ENCODE results near the gene JSRP1. TPM values are rescaled to one million over a fixed set of nuclear protein-coding genes. Genes with fewer than 3 reads are reported as not detected.

JSRP1 gene, protein sequence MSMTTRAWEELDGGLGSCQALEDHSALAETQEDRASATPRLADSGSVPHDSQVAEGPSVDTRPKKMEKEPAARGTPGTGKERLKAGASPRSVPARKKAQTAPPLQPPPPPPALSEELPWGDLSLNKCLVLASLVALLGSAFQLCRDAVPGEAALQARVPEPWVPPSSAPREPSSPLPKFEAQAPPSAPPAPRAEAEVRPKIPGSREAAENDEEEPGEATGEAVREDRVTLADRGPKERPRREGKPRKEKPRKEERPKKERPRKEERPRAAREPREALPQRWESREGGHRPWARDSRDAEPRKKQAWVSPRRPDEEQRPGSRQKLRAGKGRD
- 0.90 TPM for total RNA-seq
- 1.3 TPM for polyA plus RNA-seq
- long read RNA-seq, donor 1 = 0 reads
- long read RNA-seq, donor 2, partial matches to known transcripts = 368 of 1,916 reads
- long read RNA-seq, donor 2, other reads (novel, unspliced or antisense) = 1,547 of 1,916 reads
- long read RNA-seq, donor 3 = 0 reads
- long read RNA-seq, donor 4, partial matches to known transcripts = 609 of 630 reads
- long read RNA-seq, donor 4, other reads (novel, unspliced or antisense) = 21 of 630 reads
- long read RNA-seq, donor 5, partial matches to known transcripts = 242 of 1,256 reads
- long read RNA-seq, donor 5, other reads (novel, unspliced or antisense) = 1,014 of 1,256 reads
- long read RNA-seq, donor 6, partial matches to known transcripts = 139 of 763 reads
- long read RNA-seq, donor 6, other reads (novel, unspliced or antisense) = 624 of 763 reads
- long read RNA-seq, donor 7 = 0 reads
- long read RNA-seq, donor 8, partial matches to known transcripts = 0 of 1 reads
- long read RNA-seq, donor 8, other reads (novel, unspliced or antisense) = 0 of 1 reads
- long read RNA-seq, donor 9 = 0 reads
- long read RNA-seq, donor 10 = 0 reads

DNA sequence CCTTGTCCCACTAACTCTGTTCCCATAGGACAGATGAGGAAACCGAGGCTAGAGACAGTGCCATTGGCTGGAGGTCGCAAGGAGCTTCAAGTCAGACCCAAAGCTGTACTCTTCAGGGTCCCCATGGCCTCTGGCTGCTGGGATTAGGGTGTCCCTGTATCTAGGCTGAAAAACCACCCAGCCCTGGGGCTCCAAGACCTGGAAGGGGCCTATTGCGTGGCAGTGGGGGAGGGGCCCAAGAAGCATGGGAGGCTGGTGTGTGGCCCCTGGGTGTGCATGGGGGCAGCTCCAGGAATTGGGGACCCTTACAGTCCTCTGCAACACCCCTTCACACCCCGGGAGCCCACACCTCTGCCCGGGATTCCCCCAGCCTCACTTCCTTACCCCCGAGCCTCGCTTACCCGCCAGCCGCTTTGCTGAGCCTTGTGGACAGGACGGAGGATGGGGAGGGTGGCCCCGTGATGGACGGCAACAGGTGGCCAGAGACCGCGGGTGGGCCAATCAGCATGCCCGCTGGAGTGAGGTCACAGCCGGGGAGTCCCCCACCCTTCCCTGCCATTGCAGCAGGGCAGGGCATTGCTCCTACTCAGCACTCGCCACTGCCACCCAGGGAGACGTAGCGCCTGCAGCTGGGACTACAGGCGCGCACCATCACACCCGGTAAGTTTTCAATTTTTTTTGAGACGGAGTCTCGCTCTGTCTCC is at the start of gene JSRP1:
Gene JSRP1 (minus strand): TSS at position 436 of the 704 bp plus-strand sequence. CDS start 1,103 bp downstream, outside the sequence.
- WGBS = 90% methylated on average over 24 of the region's 24 CpGs
- H3K27me3 ChIP-seq (ENCODE audit: control insufficient read depth in 2 of 2, insufficient read depth in 1 of 2, low read length in 1 of 2) = peaks cover 37 to 49% of the 10 kb centered on the region in 2 donors
- no peak within 1 kb of the TSS for H3K27ac ChIP-seq (ENCODE audit: low read depth in 1 of 2, low read length in 1 of 2)
- peaks cover 0 to 10% of the 10 kb centered on the region in 2 donors for H3K9me3 ChIP-seq (ENCODE audit: control insufficient read depth in 2 of 2, insufficient read depth in 1 of 2, low read length in 1 of 2)
- no peaks in the 10 kb centered on the region for H3K36me3 ChIP-seq (ENCODE audit: control insufficient read depth in 2 of 2, insufficient read depth in 2 of 2, low read length in 1 of 2)
- no peak within 1 kb of the TSS for H3K4me3 ChIP-seq (ENCODE audit: low read length in 2 of 2)
- H3K4me1 ChIP-seq (ENCODE audit: control insufficient read depth in 2 of 2, insufficient read depth in 2 of 2, low read length in 2 of 2) = peaks cover 23 to 58% of the 10 kb centered on the region in 2 donors
- no peak for DNase-seq (ENCODE audit: low read depth in 6 of 9, low spot score in 9 of 9)

DNA sequence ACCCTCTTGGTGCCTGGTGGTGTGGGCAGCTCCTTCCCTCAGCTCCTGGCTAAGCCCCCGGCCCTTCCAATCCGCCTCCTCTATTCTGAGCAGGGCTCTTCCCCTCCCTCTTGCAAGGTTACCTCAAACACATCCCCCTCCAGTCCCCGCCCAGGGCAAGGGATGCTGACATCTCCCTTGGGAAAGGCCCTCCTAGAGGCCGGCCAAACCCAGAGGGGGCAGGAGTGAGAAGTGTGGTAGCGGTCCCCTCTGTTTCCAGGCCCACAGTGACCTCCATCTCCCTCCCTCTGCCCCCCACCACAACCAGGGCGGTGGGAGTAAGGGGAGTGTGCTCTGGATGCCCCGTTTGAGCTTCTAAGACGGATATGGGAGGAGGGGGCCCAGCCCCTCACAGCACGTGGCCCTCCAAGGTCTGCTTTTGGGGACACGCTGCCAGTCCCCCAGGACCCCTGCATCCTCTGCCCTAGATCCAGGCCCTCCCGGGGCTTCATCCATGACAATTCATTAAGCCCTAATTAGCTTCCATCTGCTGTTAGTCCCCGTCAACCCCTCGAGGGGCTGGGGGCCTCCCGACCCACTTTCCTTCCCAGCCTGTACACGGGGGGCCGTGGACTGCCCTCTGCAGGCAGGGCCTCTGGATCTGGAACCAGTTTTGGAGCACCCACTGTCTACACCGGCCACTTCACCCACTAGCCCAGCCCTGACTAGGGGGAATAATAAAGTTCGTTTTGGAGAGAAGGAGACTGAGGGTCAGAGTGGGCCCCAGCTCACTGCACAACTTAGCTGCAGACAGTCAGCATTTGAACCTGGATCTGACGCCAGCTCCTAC is 49.4 kb upstream of the JSRP1 start:
- no peaks in the 10 kb centered on the region for H3K36me3 ChIP-seq (ENCODE audit: control insufficient read depth in 2 of 2, insufficient read depth in 2 of 2, low read length in 1 of 2)
- H3K9me3 ChIP-seq (ENCODE audit: control insufficient read depth in 2 of 2, insufficient read depth in 1 of 2, low read length in 1 of 2) = peaks cover 0 to 13% of the 10 kb centered on the region in 2 donors
- H3K4me1 ChIP-seq (ENCODE audit: control insufficient read depth in 2 of 2, insufficient read depth in 2 of 2, low read length in 2 of 2) = peaks cover 3 to 14% of the 10 kb centered on the region in 2 donors
- H3K27ac ChIP-seq (ENCODE audit: low read depth in 1 of 2, low read length in 1 of 2) = no peak overlapping the region
- no peak overlapping the region for H3K4me3 ChIP-seq (ENCODE audit: low read length in 2 of 2)
- WGBS = 74% methylated on average over 19 of the region's 19 CpGs
- no peak for DNase-seq (ENCODE audit: low read depth in 6 of 9, low spot score in 9 of 9)
- H3K27me3 ChIP-seq (ENCODE audit: control insufficient read depth in 2 of 2, insufficient read depth in 1 of 2, low read length in 1 of 2) = peaks cover 66 to 98% of the 10 kb centered on the region in 2 donors

DNA sequence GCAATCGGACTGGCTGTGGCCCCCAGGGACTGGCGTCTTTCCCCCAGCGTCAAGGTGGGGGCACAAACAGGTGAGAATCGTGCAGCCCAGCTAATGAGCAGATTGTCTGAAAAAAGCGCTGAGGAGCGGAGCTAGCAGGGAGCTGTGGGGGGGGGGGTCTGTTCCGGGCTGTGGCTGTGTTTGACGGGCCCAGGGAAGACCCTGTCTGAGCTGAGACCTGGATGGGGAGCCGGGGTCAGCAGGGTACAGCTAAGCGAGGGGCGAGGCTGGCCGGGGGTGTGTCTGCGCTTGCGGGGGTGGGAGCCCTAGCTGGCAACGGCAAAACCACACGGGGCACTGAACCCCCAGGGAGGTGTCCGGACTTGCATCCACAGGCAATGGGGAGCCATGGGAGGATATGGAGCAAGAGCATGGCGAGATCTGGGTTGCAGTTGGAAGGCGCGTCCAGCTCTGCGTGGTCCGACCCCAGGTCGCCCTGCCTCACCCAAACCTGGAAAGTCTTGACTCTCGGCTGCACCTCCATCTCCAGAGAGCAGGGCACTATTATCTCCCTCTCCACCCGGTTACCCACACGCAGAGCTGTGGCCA is 47.1 kb upstream of the JSRP1 start:
- WGBS = 71% methylated on average over 26 of the region's 26 CpGs
- Histone ChIP-seq H3K4me1 (ENCODE audit: control insufficient read depth in 2 of 2, insufficient read depth in 2 of 2, low read length in 2 of 2) (peaks cover 3 to 12% of the 10 kb centered on the region in 2 donors), H3K4me3 (ENCODE audit: low read length in 2 of 2) (no peak overlapping the region), H3K36me3 (ENCODE audit: control insufficient read depth in 2 of 2, insufficient read depth in 2 of 2, low read length in 1 of 2) (no peaks in the 10 kb centered on the region), H3K9me3 (ENCODE audit: control insufficient read depth in 2 of 2, insufficient read depth in 1 of 2, low read length in 1 of 2) (peaks cover 0 to 9% of the 10 kb centered on the region in 2 donors), H3K27me3 (ENCODE audit: control insufficient read depth in 2 of 2, insufficient read depth in 1 of 2, low read length in 1 of 2) (peaks cover 52 to 82% of the 10 kb centered on the region in 2 donors), H3K27ac (ENCODE audit: low read depth in 1 of 2, low read length in 1 of 2) (peak overlapping the region in 1 of 2 donors; percentile 11)
- DNase-seq (ENCODE audit: low read depth in 6 of 9, low spot score in 9 of 9) = no peak

DNA sequence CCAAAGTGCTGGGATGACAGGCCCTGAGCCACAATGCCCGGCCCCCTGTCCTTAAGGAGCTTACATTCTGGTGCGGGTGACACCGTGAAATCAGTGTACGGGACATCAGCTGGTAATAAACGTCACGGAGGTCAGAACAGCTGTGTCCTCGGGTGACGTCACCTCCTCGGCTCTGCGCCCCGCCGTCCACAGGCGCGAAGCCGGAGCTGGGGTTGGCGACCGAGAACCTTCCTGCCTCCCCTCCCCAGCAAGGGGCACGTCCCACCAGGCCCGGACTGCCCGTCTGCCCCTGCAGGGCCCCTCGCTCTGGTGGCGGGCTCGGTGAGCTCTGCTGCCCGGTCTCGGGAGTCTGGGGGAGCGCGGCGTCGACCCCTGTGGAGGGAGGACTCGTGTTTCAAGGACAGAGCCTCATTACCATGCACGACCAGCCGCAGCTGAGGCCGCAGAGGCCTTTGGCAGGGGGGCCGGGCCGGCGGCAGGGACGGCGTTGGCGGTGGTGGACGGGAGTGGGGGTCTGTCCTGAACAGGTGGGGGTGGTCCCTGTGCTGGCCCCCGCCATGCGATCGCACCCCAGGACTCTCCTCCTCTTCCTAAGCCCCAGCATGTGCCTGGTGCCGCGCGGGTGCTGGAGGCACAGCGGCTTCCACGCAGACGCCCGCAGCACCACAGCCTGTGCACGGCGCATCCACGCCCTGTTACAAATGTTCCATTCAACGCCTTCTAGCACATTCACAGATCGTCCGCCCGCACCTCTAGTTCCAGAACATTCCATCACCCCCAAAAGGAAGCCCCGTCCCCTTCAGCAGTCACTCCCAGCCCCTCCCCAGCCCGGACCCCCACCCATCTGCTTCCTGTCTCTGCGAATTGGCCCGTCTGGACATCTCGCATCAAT is 46.3 kb upstream of the JSRP1 start:
- WGBS = 20% methylated on average over 62 of the region's 62 CpGs
- H3K27ac ChIP-seq (ENCODE audit: low read depth in 1 of 2, low read length in 1 of 2) = no peak overlapping the region
- no peak overlapping the region for H3K4me3 ChIP-seq (ENCODE audit: low read length in 2 of 2)
- H3K27me3 ChIP-seq (ENCODE audit: control insufficient read depth in 2 of 2, insufficient read depth in 1 of 2, low read length in 1 of 2) = peaks cover 45 to 76% of the 10 kb centered on the region in 2 donors
- H3K9me3 ChIP-seq (ENCODE audit: control insufficient read depth in 2 of 2, insufficient read depth in 1 of 2, low read length in 1 of 2) = peaks cover 0 to 6% of the 10 kb centered on the region in 2 donors
- no peaks in the 10 kb centered on the region for H3K36me3 ChIP-seq (ENCODE audit: control insufficient read depth in 2 of 2, insufficient read depth in 2 of 2, low read length in 1 of 2)
- DNase-seq (ENCODE audit: low read depth in 6 of 9, low spot score in 9 of 9) = no peak
- peaks cover 0 to 9% of the 10 kb centered on the region in 2 donors for H3K4me1 ChIP-seq (ENCODE audit: control insufficient read depth in 2 of 2, insufficient read depth in 2 of 2, low read length in 2 of 2)

DNA sequence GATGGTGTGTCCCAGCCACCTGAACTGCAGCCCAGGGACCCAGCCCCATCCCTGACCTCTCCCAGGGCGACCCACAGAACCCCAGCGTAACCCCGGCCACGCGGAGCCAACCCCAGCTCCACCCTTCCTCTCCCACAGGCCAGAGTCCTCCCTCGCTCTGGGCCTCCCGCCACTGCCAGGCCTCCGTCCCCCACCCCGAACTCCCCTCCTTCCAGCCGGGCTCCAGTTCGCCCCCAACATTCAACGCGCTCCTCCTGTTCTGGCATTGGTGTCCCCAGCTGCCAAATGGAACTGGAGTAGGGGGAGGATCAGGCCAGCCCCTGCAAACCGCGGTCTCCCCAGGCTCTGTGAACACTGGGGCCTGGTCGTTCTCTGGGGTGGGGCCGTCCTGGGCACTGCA is 44.3 kb upstream of the JSRP1 start:
- WGBS = 93% methylated on average over 17 of the region's 17 CpGs
- Histone ChIP-seq H3K4me3 (ENCODE audit: low read length in 2 of 2) (no peak overlapping the region), H3K4me1 (ENCODE audit: control insufficient read depth in 2 of 2, insufficient read depth in 2 of 2, low read length in 2 of 2) (peaks cover 0 to 8% of the 10 kb centered on the region in 2 donors), H3K27ac (ENCODE audit: low read depth in 1 of 2, low read length in 1 of 2) (no peak overlapping the region), H3K27me3 (ENCODE audit: control insufficient read depth in 2 of 2, insufficient read depth in 1 of 2, low read length in 1 of 2) (peaks cover 25 to 63% of the 10 kb centered on the region in 2 donors), H3K9me3 (ENCODE audit: control insufficient read depth in 2 of 2, insufficient read depth in 1 of 2, low read length in 1 of 2) (no peaks in the 10 kb centered on the region), H3K36me3 (ENCODE audit: control insufficient read depth in 2 of 2, insufficient read depth in 2 of 2, low read length in 1 of 2) (no peaks in the 10 kb centered on the region)
- no peak for DNase-seq (ENCODE audit: low read depth in 6 of 9, low spot score in 9 of 9)

DNA sequence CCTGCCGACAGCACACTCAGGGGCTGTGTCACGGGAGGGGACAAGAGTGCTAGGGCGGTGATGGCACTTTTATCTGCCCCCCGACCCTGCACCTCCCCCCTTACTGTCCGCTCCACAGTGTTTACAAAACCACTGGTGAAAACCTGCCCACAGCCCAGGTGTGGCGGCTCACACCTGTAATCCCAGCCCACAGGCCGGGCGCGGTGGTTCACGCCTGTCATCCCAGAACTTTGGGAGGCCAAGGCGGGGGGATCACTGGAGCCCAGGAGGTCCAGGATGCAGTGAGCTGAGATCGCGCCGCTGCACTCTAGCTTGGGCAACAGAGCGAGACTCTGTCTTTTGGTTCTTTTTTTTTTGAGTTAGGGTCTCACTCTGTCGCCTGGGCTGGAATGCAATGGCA is 39.9 kb upstream of the JSRP1 start:
- Histone ChIP-seq H3K4me3 (ENCODE audit: low read length in 2 of 2) (no peak overlapping the region), H3K36me3 (ENCODE audit: control insufficient read depth in 2 of 2, insufficient read depth in 2 of 2, low read length in 1 of 2) (no peaks in the 10 kb centered on the region), H3K27me3 (ENCODE audit: control insufficient read depth in 2 of 2, insufficient read depth in 1 of 2, low read length in 1 of 2) (peaks cover 23 to 61% of the 10 kb centered on the region in 2 donors), H3K4me1 (ENCODE audit: control insufficient read depth in 2 of 2, insufficient read depth in 2 of 2, low read length in 2 of 2) (peaks cover 0 to 2% of the 10 kb centered on the region in 2 donors), H3K9me3 (ENCODE audit: control insufficient read depth in 2 of 2, insufficient read depth in 1 of 2, low read length in 1 of 2) (peaks cover 0 to 1% of the 10 kb centered on the region in 2 donors), H3K27ac (ENCODE audit: low read depth in 1 of 2, low read length in 1 of 2) (no peak overlapping the region)
- no peak for DNase-seq (ENCODE audit: low read depth in 6 of 9, low spot score in 9 of 9)
- 96% methylated on average over 16 of the region's 16 CpGs for WGBS

DNA sequence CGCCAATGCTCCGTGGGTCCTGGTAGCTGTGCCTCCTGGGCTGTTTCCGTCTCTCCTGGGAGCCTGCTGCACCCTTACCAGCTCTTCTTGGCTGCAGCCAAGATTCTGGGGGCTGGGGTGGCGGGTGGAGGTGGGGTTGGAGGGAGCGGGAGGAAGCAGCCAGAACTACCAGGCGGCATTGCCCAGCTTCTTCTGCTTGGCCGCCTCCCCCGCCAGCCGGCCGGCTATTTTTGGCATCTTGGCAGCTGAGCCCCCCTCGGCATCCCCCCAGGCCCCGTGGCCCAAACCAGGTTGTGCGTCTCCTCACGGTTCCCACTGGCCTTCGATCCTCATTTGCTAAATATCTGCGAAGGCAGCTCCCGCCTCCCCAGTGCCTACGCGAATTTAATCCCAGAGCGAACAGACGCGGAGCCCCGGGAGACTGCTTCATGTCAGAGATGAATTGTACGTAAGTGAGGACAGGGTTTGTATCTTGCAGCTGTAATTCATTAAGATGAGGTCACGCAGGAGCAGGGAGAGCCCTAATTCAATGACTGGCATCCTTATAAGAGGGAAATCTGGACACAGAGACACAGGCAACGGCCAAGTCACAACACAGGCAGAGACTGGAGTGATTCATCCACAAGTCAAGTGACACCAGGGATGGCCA is 38.6 kb upstream of the JSRP1 start:
- Histone ChIP-seq H3K27ac (ENCODE audit: low read depth in 1 of 2, low read length in 1 of 2) (no peak overlapping the region), H3K9me3 (ENCODE audit: control insufficient read depth in 2 of 2, insufficient read depth in 1 of 2, low read length in 1 of 2) (peaks cover 0 to 2% of the 10 kb centered on the region in 2 donors), H3K36me3 (ENCODE audit: control insufficient read depth in 2 of 2, insufficient read depth in 2 of 2, low read length in 1 of 2) (no peaks in the 10 kb centered on the region), H3K4me3 (ENCODE audit: low read length in 2 of 2) (no peak overlapping the region), H3K4me1 (ENCODE audit: control insufficient read depth in 2 of 2, insufficient read depth in 2 of 2, low read length in 2 of 2) (peaks cover 11 to 12% of the 10 kb centered on the region in 2 donors), H3K27me3 (ENCODE audit: control insufficient read depth in 2 of 2, insufficient read depth in 1 of 2, low read length in 1 of 2) (peaks cover 31 to 62% of the 10 kb centered on the region in 2 donors)
- no peak for DNase-seq (ENCODE audit: low read depth in 6 of 9, low spot score in 9 of 9)
- WGBS = 83% methylated on average over 26 of the region's 26 CpGs

All from thymus (tissue), 14 donors.